AG09319 (cell line): ENCODE results near the gene KIF11.
A peak's percentile ranks its signal among the peaks of the same experiment; 100 is the strongest.
"Not testable (repeated sequence)": the region's sequence is repeated elsewhere in the genome, so short reads cannot be mapped to it uniquely, and the experiment has no call there.

Experiments used
- DNase-seq: peaks from one replicate; pipeline ENCODE4 v3.0.0-alpha.2; 2010; ENCODE audit warnings: low read depth; ENCODE audit errors: extremely low read depth
- CTCF ChIP-seq: IDR thresholded peaks from 2 replicates; pipeline ENCODE4 v1.5.1; 2011; ENCODE audit warnings: low read depth, mild to moderate bottlenecking, inconsistent platforms, low read length, moderate library complexity

The KIF11 gene

GRCh38 chr10:92629945-92630344, 37.0 kb downstream of the KIF11 start:
- no peak for DNase-seq
- no peak for TF ChIP-seq CTCF

DNA sequence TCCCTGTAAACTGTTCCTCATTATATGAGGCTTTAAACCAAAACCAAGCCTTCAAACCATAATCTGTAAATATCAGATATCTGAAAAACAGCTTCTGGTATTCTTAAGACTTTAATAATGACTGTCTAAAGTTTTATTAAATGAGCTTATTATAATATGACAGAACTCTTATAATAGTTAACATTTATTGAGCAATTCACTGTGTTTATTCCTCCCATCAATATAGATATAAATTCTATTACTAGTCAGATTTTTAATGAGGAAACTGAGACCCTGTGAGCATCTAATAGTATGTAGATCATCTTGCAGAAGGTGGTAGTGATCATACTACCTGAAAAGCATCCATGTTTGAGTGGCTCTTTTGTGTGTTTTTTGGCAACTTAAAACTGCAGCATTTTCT, 45.1 kb downstream of the KIF11 start:
- DNase-seq: no peak
- no peak for TF ChIP-seq CTCF

DNA sequence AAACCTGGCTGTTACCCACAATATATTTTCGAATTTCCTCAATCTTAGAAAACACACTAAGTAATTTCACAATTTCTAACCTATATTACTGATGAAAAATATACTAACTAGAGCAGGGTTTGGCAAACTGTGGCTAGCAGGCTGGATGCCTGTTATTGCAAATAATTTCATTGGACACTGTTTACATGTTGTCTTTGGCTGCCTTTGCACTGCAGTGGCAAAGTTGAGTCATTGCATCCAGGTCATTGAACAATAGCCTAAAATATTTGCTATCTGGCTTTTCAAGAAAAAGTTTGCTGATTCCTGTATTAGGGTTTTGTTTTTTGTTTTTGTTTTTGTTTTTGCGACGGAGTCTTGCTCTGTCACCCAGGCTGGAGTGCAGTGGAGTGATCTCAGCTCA, 47.2 kb downstream of the KIF11 start:
- TF ChIP-seq CTCF: peak; percentile 11; the same call in 1 of the 2 replicates

DNA sequence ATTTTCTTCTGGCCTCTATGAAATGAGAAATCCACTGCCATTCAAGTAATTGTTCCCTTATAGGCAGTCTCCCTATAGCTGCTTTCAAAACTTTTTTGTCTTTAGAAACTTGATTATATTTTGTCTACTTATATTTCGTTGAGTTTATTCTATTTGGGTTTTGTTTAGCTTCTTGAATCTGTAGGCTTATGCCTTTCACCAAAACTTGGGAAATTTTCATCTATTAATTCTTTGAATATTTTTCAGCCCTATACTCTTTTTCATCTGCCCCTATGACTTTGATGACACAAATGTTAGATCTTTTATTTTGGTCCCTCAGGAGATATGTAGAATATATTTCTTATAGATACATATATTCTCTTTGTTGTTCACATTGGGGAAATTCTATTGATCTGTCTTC, 48.6 kb downstream of the KIF11 start:
- DNase-seq: no peak
- no peak for TF ChIP-seq CTCF

More for the DNA sequence above, 47.2 kb downstream of the KIF11 start:
- DNase-seq: peak; percentile 40

DNA sequence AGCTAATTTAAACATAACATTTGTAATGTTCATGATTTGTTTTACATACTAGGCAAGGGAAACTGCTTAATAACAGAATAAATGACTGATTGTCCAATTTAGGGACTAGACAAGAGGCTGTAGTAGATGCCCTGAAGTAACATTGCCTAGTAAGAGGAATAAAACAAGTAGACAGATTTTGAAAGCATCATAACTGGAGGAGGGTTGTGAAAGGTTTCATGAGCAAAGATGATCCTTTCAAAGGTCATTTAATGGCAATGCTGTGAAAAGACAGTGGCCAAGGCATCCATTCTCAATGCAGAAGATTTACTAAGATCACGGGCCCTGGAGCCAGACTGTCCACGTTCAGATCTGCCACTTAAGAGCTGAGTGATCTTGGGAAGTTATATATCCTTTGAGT, 52.0 kb downstream of the KIF11 start:
- DNase-seq: no peak
- TF ChIP-seq CTCF: no peak

DNA sequence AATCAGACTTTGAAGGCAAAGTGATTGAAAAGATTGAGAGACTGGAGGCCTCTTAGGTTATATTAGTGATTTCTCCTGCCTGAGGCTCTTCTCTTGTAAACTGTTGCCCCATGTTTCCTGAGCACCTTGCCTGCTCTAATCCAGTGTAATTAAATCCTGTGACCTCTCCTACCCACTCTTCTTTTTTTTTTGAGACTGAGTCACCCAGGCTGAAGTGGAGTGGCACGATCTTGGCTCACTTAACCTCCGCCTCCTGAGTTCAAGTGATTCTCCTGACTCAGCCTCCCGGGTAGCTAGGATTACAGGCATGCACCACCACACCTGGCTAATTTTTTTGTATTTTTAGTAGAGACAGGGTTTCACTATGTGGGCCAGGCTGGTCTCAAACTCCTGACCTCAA, 57.9 kb downstream of the KIF11 start:
- not testable (repeated sequence) for DNase-seq

DNA sequence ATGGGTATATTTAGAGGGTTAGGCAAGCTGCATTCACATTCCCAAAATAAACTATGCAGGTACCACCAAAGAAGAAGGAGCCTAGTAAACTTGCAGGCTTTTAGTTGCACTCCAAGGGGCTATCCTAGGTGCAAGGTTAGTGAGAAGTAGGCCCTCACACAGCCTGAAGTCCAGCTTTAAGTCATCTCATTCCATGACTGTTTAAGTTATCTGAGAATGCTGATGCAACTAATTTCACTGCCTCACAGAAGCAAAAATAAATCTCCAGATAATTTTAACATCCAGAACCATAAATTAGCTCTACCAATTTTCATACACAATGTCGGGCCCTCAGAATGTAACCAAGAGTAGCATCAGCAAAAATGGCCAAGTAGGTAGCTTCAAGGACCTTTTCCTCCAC, 62.5 kb downstream of the KIF11 start:
- DNase-seq: no peak
- TF ChIP-seq CTCF: no peak

GRCh38 chr10:92656266-92656961, 63.5 kb downstream of the KIF11 start:
- no peak for DNase-seq
- TF ChIP-seq CTCF: no peak
